ENCODE measurements around the gene SLC9A5.

- TF ChIP-seq CTCF (conservative IDR thresholded peaks at IDR 0.05; ENCODE audit: low read depth in 2 of 2) = no peak
- TF ChIP-seq EZH2 (IDR thresholded peaks at IDR 0.05; ENCODE audit: low read depth, unreplicated experiment) = no peak
- no peak for TF ChIP-seq EZH2phosphoT487 (IDR thresholded peaks at IDR 0.05; ENCODE audit: unreplicated experiment)
- TF ChIP-seq POLR2AphosphoS5 (IDR thresholded peaks at IDR 0.05; ENCODE audit: low read depth) = no peak
- TF ChIP-seq JUNB (IDR thresholded peaks at IDR 0.05; ENCODE audit: unreplicated experiment) = no peak
- TF ChIP-seq CREB1 (CRISPR knock-in tag; IDR thresholded peaks at IDR 0.05; ENCODE audit: low read depth) = no peak
- no peak for TF ChIP-seq REST (IDR thresholded peaks at IDR 0.05; ENCODE audit: unreplicated experiment)
- TF ChIP-seq STAT1 (IDR thresholded peaks at IDR 0.05; ENCODE audit: unreplicated experiment) = no peak
- TF ChIP-seq ETS1 (IDR thresholded peaks at IDR 0.05) = no peak
Observed at GRCh38 chr16:67201411-67202345, 47.1 kb upstream of the SLC9A5 start.
